Fibroblast of skin of right quadriceps (primary cell): ENCODE measurements around the gene BRF1.

Experiments
- DNase-seq: peaks from one replicate; pipeline ENCODE4 v3.0.0-alpha.2; 2013

BRF1 gene

DNA sequence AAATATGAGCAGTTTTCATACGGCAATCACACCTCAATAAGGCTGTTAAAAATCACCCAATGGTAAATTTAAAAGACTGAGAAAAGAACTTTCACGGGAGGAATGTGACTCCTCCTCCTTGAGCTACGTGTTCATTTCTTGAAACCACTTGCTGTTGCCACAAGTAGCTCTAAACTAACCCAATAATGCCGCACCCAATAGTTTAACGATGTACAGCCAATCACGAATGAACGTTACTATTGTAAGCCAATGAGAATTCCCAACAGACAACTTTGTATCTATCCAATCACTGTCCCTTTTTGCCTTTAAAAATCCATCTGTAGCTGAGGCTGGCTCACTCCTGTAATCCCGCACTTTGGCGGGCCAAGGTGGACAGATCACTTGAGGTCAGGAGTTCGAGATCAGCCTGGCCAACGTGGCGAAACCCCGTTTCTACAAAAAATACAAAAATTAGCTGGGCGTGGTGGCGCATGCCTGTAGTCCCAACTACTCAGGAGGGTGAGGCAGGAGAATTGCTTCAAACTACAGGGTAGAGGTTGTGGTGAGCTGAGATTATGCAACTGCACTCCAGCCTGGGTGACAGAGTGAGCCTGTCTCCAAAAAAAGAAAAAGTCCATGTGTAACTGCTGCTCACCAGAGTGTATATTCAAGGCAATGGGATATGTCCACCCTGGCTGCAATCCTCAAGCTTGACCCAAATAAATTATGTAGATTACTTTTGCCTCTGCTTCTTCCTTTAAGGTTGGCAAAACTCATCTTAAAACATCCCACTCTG lies 76.8 kb downstream of the BRF1 start:
- no peak for DNase-seq

- no peak for DNase-seq
Observed at GRCh38 chr14:105223260-105223659, 77.5 kb downstream of the BRF1 start.

GRCh38 chr14:105221598-105222178 lies 79.1 kb downstream of the BRF1 start:
- no peak for DNase-seq

DNA sequence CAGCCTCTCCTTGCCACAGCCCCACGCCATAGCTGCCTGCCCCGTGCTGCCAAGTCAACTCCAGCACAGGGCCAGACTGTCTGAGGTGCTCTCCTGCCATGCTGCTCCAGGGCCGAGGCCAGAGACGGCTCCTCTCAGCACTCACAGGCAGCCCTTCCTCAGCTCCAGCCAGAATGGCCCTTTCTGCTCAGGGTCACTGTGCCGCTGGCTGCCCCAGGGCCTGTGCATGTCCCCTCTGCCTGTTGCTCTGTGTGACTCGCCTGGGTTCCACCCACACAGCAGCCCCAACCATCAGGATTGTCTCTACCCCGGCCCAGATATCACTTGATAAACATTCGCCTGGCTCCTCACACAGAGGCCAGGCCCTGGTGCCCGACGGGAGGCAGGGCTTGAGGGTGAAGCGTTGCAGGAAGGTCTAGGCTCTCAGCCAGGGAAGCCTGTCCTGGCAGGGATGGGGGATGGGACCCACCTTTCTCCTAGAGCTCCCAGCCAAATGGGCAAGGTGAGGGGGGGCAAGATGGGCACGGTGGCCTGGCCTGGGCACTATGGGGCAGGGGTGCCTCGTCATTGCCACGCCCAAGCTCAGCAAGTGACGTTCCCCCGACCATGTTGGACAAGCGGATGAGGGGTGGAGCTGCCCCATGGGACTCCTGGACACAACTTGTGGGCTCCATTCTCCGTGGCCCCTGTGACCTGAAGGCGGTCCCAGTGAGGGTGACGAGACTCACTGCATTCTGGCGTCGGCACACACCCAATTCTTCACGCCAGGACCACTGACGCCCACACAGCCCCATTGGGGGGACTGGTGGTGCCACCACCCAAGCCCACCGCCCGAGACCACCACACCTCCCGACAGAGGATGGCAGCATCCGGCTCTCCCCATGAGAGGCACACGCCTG lies 79.9 kb downstream of the BRF1 start:
- no peak for DNase-seq

DNA sequence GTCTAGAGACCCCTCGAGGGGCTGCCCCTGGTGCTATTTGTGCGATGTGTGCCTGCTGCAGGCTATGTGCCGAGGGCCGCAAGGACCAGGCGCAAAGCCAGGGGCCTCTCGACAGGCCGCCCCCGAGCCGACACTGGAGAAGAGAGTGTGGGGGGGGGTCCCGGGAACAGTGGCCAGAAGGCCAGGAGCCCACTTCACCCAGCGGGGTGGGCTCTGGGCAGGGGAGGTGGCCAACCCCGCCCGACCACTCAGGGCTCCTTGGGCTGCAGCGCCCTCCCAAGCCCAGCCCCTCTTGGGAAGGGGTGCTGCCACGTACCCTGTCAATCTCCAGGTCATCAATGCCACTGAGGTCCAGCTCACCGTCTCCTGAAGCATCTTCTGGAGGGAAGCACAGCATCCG lies 81.0 kb downstream of the BRF1 start:
- no peak for DNase-seq

DNA sequence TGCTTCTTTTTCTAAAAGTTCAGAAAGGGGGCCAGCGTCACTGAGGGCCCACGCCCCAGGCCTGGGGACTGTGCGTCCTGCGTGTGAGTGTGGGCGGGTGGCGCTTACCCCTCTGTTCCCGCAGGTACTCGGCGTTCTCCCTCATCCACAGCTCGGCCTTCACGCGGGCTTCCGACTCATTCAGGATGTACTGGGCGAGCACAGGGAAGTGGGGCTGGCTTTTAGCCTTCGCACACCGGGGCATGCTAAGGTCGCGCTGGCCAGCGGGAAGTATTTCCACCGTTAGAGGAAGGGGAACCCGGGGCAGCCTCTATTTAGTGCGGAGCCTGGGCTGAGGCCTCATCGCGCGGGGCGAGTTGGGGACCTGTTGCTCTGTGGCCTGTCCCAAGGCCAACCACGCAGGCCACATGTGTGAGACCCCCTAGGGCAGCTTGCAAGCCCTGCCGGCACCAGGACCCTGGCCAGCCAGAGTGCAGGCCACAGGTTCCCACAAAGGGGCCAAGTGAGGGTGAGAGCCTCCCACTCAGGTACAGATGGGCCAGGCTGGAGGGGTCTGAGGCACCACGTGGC lies 81.7 kb downstream of the BRF1 start:
- no peak for DNase-seq

DNA sequence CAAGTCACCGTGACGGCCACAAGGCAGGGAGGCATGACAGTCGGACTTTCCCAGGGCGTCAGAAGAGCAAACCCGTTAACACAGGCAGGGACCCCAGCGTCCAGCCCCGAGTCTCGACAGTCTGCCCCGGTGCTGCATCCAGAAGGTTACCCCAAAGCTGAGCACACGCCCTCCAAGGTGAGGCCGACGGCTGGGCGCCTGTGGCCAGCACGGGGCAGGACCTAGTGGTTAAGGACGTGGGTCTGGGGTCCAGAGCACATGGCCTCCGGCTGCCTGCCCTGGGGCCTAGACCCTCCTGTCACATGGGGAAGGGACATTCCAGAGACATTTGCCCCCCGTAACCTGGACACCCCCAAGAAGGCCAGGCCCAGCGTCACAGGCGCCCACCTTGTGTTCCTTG lies 82.2 kb downstream of the BRF1 start:
- DNase-seq: no peak

DNA sequence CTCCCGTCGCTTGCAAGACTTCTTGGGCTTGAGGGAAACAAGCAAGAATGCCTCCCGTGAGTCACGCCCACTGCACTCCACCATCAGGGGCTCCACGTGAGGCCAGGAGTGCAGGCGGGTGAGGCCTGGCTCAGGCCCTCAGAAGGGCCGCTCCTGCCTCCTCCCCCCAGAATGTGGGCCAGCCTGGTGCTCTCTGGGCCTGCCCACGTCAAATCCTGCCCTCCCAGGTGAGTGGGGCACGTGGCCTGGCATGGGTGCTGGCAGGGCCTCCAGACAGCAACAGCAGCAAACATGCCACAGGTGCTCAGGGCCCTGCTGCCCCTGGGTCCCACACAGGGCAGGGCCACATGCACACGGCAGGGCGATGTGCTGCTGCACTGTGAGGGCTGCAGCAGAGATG lies 83.0 kb downstream of the BRF1 start:
- DNase-seq: no peak

- no peak for DNase-seq
Observed at GRCh38 chr14:105216490-105217247, 84.1 kb downstream of the BRF1 start.

GRCh38 chr14:105215602-105216001 lies 85.2 kb downstream of the BRF1 start:
- DNase-seq: no peak

DNA sequence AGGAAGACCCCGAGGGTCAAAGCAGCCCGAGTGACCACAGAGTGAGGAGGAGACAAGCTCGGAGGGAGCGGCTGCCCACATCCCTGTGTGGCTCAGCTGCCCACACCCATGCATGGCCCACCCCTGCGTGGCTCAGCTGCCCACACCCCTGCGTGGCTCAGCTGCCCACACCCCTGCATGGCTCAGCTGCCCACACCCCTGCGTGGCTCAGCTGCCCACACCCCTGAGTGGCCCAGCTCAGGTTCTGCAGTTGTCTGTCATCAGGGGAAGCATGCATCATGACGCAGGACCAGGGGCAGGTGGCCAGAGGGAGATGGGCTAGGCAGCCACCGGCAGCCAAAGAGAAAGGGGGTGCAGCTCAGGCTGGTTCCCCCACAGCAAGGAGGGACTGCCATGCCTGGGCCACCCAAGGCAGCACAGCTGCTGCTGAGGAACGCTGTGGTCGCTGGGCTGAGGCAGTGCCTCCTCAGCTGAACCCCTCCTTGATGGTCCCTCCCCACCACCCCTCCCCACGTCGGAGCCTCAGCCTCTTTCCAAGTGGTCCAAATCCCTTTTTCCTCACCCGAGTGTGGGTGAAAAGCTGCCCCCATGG lies 86.4 kb downstream of the BRF1 start:
- no peak for DNase-seq

- DNase-seq: no peak
Observed at GRCh38 chr14:105213361-105213760, 87.4 kb downstream of the BRF1 start.

GRCh38 chr14:105212541-105213300 lies 88.1 kb downstream of the BRF1 start:
- DNase-seq: no peak

GRCh38 chr14:105211758-105212089 lies 89.1 kb downstream of the BRF1 start:
- no peak for DNase-seq

DNA sequence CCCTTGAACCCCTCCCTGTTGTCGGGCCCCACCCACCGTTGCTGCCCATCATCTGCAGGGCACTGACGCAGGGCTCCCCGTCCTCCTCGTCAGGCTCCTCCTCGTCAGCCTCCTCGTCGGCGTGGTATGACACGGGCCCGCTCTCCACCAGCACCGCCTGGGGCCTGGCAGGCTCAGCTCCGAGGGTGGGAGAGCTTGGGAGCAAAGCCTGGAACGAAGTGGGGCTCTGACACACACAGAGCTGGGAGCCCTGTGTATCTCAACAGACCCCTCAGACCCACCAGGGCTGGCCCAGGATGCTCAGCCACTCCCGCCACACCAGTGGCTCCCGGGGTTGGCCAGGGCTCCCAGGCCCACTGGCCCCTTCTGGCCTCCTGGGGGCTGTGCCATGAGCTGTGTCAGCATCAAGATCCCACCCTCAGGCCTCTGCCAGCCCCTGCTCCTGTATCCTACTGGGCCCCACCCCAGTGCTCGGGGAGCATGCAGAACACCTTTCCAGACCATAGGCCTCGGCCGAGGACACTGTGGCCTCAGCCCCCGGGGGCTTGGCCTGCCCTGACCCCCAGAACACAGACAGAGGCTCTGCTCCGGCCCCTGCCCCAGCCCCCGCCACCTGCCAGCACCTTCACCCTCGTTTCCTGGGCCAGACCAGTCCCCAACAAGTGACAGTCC lies 89.6 kb downstream of the BRF1 start:
- no peak for DNase-seq

DNA sequence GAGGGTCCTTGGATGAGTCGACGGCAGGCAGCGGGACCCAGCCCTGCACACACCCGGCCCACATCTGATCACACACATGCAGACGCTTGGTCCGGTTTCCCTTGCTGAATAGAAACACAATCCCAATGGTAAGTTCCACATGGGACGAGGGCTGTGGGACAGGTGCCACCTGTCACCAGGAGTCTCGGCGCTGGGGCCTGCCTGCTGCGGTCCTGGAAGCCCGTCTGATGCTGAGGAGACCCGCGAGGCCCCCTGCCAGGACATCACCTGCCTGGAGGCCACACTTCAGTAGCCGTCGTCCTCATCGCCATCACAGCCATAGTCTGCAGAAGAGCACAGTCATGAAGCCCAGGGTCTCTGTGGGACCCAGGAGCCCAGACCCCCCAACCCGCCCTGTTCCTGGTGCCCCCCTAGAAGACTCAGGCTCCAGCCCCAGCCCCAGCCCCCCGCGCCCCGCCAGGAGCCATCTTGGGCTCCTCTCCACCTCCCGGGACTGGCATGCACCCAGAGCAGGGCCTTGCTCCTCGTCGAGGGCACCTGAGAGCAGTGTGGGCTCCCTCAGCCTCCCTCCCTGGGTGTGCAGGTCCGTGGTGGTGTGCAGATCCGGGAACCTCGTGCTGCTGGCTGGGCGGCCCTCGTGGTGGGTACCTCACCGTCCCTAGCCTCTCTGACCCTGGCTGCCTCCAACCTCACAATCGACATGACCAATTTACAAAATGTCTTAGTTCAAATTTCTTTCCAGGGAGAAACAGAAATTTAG lies 90.4 kb downstream of the BRF1 start:
- DNase-seq: no peak

DNA sequence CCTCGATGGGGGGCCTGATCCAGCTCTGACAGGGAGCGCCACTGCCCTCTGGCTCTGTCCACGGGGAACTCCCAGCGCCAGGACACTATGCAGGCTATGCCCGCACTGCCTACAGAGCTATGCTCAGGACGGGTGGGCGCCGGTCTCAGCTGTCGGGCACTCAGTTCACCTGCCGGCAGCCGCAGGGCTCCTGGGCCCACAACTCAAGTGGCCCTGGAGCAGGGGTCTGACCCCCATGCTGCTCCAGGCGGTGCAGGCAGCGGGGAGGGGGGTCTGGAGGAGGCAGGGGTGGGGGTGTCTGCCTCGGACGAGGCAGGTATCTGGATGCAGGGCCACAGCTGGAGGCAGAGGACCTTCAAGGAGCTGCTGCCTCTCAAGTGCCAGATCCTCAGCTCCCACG lies 91.2 kb downstream of the BRF1 start:
- DNase-seq: no peak

- DNase-seq: no peak
Observed at GRCh38 chr14:105209091-105209490, 91.7 kb downstream of the BRF1 start.

- no peak for DNase-seq
Observed at GRCh38 chr14:105208738-105209075, 92.1 kb downstream of the BRF1 start.

DNA sequence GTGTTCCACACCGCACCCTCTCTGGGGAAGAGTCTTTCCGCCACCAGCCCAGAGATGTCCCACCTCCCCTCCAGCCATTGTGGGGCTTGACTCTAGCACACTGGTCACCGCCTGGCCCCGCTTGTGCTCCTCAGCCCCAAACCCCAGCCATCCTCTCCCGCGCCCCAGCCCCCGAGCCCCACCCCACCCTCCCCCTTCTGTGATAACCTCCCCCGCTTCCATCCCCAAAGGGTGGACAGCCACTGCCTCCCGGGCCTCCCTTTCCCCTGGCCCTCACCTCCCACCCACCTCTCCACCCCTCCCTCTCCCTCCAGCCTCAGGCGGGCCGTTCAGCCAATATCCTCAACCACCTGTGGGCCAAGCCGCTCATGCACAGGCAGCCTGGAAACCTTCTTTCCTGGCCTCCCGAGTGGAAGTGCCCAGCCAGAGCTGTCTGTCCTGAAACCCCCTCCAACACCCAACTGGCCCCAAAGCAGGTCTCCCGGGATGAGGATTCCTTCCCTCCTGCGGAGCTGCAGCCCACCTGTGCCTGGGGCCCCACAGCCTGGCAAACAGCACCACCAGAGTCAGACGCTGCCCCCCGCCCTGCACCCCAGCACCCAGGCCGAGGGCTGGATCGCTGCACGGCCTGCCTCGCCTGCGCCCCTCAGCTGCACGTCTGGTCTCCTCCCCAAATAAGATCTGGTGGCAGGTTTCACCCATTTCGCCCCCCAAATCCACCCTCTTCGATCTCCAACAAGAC lies 92.6 kb downstream of the BRF1 start:
- no peak for DNase-seq
